ENCODE measurements around the gene SHLD3. TPM values are rescaled to one million over a fixed set of nuclear protein-coding genes. Genes with fewer than 3 reads are reported as not detected.
"Not testable (repeated sequence)": the region's sequence is repeated elsewhere in the genome, so short reads cannot be mapped to it uniquely, and the experiment has no call there.

The SHLD3 gene
- polyA plus RNA-seq (ENCODE audit: insufficient read depth in 1 of 5, insufficient read length in 5 of 5, low replicate concordance in 1 of 5): 1 to 10 TPM; 4.1 to 6.2 (median 4.9) TPM
- long read RNA-seq, donor 1, partial matches to known transcripts: 0 of 4 reads
- long read RNA-seq, donor 1, other reads (novel, unspliced or antisense): 0 of 4 reads
- long read RNA-seq, donor 2: 0 reads
- long read RNA-seq, donor 3, partial matches to known transcripts: 0 of 1 reads
- long read RNA-seq, donor 3, other reads (novel, unspliced or antisense): 0 of 1 reads
- long read RNA-seq, donor 4, partial matches to known transcripts: 0 of 1 reads
- long read RNA-seq, donor 4, other reads (novel, unspliced or antisense): 0 of 1 reads
- long read RNA-seq, donor 5, partial matches to known transcripts: 0 of 3 reads
- long read RNA-seq, donor 5, other reads (novel, unspliced or antisense): 0 of 3 reads
- long read RNA-seq, donor 6, partial matches to known transcripts: 0 of 3 reads
- long read RNA-seq, donor 6, other reads (novel, unspliced or antisense): 0 of 3 reads
- long read RNA-seq, donor 7, partial matches to known transcripts: 0 of 1 reads
- long read RNA-seq, donor 7, other reads (novel, unspliced or antisense): 0 of 1 reads
- long read RNA-seq, donor 8, partial matches to known transcripts: 0 of 1 reads
- long read RNA-seq, donor 8, other reads (novel, unspliced or antisense): 0 of 1 reads

- DNase-seq: peak; percentile 88 to 92
These were observed at the start of gene SHLD3, which contains the start of gene TRAPPC13 for GRCh38 chr5:65624571-65625555. Gene SHLD3, plus strand, starts transcription at chr5:65625027. Its CDS starts 4,561 bp downstream, at chr5:65629588. Gene TRAPPC13, plus strand, starts transcription at chr5:65625027. Its CDS starts 34 bp downstream, at chr5:65625061.

GRCh38 chr5:65577141-65577540 lies 47.7 kb upstream of the SHLD3 start:
- DNase-seq: no peak

GRCh38 chr5:65588694-65589093 lies 36.1 kb upstream of the SHLD3 start:
- no peak for DNase-seq

GRCh38 chr5:65601761-65602160 lies 23.1 kb upstream of the SHLD3 start:
- DNase-seq: not testable (repeated sequence)

GRCh38 chr5:65611524-65611923 lies 13.3 kb upstream of the SHLD3 start:
- DNase-seq: peak; percentile 35 to 43

- DNase-seq: no peak
These were observed 12.4 kb upstream of the SHLD3 start for GRCh38 chr5:65612298-65612907.

- no peak for DNase-seq
These were observed 4.8 kb upstream of the SHLD3 start for GRCh38 chr5:65620021-65620420.

- DNase-seq: not testable (repeated sequence)
These were observed 2.9 kb upstream of the SHLD3 start for GRCh38 chr5:65621961-65622360.

GRCh38 chr5:65623482-65623881 lies 1.3 kb upstream of the SHLD3 start:
- no peak for DNase-seq

- peak in 1 of 2 donors; percentile 93 for DNase-seq
These were observed 729 bp upstream of the SHLD3 start, which contains the start of gene TRIM23 for GRCh38 chr5:65624025-65624570. Gene TRIM23, minus strand, starts transcription at chr5:65624333. Its CDS starts 59 bp downstream, at chr5:65624274.

GRCh38 chr5:65625743-65626142 lies 916 bp downstream of the SHLD3 start:
- DNase-seq: no peak

GRCh38 chr5:65630981-65631380 lies 6.2 kb downstream of the SHLD3 start:
- DNase-seq: no peak

- no peak for DNase-seq
These were observed 15.4 kb downstream of the SHLD3 start for GRCh38 chr5:65640240-65640639.

GRCh38 chr5:65646938-65647337 lies 22.1 kb downstream of the SHLD3 start:
- DNase-seq: no peak

GRCh38 chr5:65647941-65648340 lies 23.1 kb downstream of the SHLD3 start:
- no peak for DNase-seq

GRCh38 chr5:65651144-65651543 lies 26.3 kb downstream of the SHLD3 start:
- no peak for DNase-seq

GRCh38 chr5:65654713-65655112 lies 29.9 kb downstream of the SHLD3 start:
- DNase-seq: no peak

GRCh38 chr5:65663804-65664521 lies 39.1 kb downstream of the SHLD3 start:
- no peak for DNase-seq

- DNase-seq: no peak
These were observed 43.9 kb downstream of the SHLD3 start for GRCh38 chr5:65668696-65669095.

GRCh38 chr5:65672796-65673195 lies 48.0 kb downstream of the SHLD3 start:
- peak; percentile 16 to 18 for DNase-seq

All from right lung (tissue), 10 donors.